ENCODE results near the gene PDGFD.

Gene PDGFD

DNA sequence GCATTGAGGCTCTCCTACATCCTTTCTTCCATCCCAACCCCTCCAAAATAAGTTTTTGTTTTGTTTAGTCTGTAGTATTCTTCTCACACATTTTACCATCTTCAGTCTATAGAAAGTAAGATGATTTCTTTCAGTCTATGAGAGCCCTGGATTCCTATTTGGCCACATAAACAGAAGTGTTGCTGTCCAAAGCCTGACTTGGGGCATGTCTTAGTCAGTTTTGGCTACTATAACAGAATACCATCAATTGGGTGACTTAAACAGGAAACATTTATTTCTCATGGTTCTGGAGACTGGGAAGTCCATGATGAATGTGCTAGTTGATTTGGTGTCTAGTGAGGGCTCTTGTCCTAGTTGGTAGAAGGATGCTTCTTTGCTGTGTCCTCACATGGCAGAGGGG lies 274.3 kb downstream of the PDGFD start:
- Histone ChIP-seq H3K4me3 (ENCODE audit: control insufficient read depth in 1 of 7, extremely low read depth in 1 of 7, insufficient read depth in 4 of 7, low read depth in 2 of 7, low read length in 6 of 7) (no peak overlapping the region), H3K9me3 (ENCODE audit: control extremely low read depth in 1 of 5, control insufficient read depth in 4 of 5, insufficient read depth in 2 of 5, low read depth in 1 of 5, low read length in 4 of 5) (peaks cover 0 to 4% (median 0%) of the 10 kb centered on the region in 5 experiments), H3K27ac (ENCODE audit: insufficient read depth in 1 of 2, low read depth in 1 of 2, low read length in 2 of 2, poor library complexity in 1 of 2, severe bottlenecking in 2 of 2) (no peak overlapping the region), H3K36me3 (ENCODE audit: control insufficient read depth in 4 of 4, insufficient read depth in 4 of 4, low read length in 3 of 4) (no peaks in the 10 kb centered on the region), H3K4me1 (ENCODE audit: control extremely low read depth in 1 of 4, control insufficient read depth in 4 of 4, insufficient read depth in 4 of 4, low read length in 3 of 4) (no peaks in the 10 kb centered on the region), H3K27me3 (replicated peaks in 2 of 5; ENCODE audit: control insufficient read depth in 4 of 5, insufficient read depth in 5 of 5, low read length in 4 of 5) (no peaks in the 10 kb centered on the region)
- POLR2A ChIA-PET: no interaction called here
- CTCF ChIA-PET: no interaction called here
- no peak for DNase-seq

DNA sequence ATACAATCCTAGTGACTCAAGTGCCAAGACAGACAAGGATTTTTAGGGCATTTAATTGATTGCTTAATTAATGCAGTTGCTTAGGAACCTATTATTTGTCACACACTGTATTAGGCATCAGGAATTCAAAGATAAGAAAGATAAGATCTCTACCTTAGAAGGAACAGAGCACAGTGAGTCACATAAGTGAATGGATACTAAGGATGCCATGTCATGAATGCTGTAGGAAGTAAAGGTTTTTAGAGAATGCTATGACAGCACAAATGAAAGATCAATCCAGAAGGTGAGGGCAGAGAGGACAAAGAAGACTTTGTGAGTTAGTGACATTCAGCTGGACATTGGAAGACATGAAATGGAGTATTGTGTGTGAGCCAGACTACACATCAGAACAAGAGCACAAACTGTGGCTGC lies 275.4 kb downstream of the PDGFD start:
- ChIA-PET CTCF (no interaction called here), POLR2A (no interaction called here)
- peak in 1 of 3 donors; percentile 35 for DNase-seq
- Histone ChIP-seq H3K4me3 (ENCODE audit: control insufficient read depth in 1 of 7, extremely low read depth in 1 of 7, insufficient read depth in 4 of 7, low read depth in 2 of 7, low read length in 6 of 7) (no peak overlapping the region), H3K27me3 (replicated peaks in 2 of 5; ENCODE audit: control insufficient read depth in 4 of 5, insufficient read depth in 5 of 5, low read length in 4 of 5) (no peaks in the 10 kb centered on the region), H3K27ac (ENCODE audit: insufficient read depth in 1 of 2, low read depth in 1 of 2, low read length in 2 of 2, poor library complexity in 1 of 2, severe bottlenecking in 2 of 2) (no peak overlapping the region), H3K4me1 (ENCODE audit: control extremely low read depth in 1 of 4, control insufficient read depth in 4 of 4, insufficient read depth in 4 of 4, low read length in 3 of 4) (no peaks in the 10 kb centered on the region), H3K9me3 (ENCODE audit: control extremely low read depth in 1 of 5, control insufficient read depth in 4 of 5, insufficient read depth in 2 of 5, low read depth in 1 of 5, low read length in 4 of 5) (peaks cover 0 to 4% (median 0%) of the 10 kb centered on the region in 5 experiments), H3K36me3 (ENCODE audit: control insufficient read depth in 4 of 4, insufficient read depth in 4 of 4, low read length in 3 of 4) (no peaks in the 10 kb centered on the region)

DNA sequence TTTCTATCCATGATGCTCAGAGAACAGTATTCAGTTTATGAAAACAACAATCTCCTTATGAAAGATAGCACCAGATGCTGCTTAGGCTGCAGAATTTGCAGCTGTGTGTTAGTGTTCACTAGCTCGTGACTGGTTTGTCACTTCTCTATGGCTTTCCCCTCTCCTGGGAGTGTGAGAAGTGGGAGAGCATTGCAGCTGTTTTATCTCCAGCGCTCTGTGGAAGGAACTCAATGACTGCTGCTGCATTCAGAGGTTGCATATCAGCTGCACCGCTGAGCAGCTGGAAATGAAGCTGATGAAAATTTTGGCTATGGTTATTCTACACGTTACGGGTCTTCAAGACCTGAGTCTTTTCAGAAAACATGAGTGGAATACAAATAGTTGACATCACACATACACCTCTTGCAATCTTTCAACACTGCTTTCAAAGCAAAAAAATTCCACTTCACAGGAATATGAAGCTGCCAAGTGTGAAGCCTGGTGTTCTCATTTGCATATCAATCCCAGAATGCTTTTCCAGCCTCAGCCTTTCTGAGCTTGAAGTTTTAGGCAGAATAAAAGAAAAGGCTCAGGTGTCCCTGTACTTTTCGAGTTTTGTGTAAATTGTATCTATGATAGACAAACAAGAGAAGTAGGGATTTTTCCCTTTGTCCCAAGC lies 276.8 kb downstream of the PDGFD start:
- Histone ChIP-seq H3K27me3 (replicated peaks in 2 of 5; ENCODE audit: control insufficient read depth in 4 of 5, insufficient read depth in 5 of 5, low read length in 4 of 5) (no peaks in the 10 kb centered on the region), H3K4me3 (ENCODE audit: control insufficient read depth in 1 of 7, extremely low read depth in 1 of 7, insufficient read depth in 4 of 7, low read depth in 2 of 7, low read length in 6 of 7) (no peak overlapping the region), H3K27ac (ENCODE audit: insufficient read depth in 1 of 2, low read depth in 1 of 2, low read length in 2 of 2, poor library complexity in 1 of 2, severe bottlenecking in 2 of 2) (no peak overlapping the region), H3K9me3 (ENCODE audit: control extremely low read depth in 1 of 5, control insufficient read depth in 4 of 5, insufficient read depth in 2 of 5, low read depth in 1 of 5, low read length in 4 of 5) (peaks cover 0 to 4% (median 0%) of the 10 kb centered on the region in 5 experiments), H3K4me1 (ENCODE audit: control extremely low read depth in 1 of 4, control insufficient read depth in 4 of 4, insufficient read depth in 4 of 4, low read length in 3 of 4) (no peaks in the 10 kb centered on the region), H3K36me3 (ENCODE audit: control insufficient read depth in 4 of 4, insufficient read depth in 4 of 4, low read length in 3 of 4) (no peaks in the 10 kb centered on the region)
- WGBS (ENCODE audit: insufficient coverage): 92% methylated on average over 5 of the region's 6 CpGs
- ChIA-PET POLR2A (no interaction called here), CTCF (no interaction called here)
- DNase-seq: no peak

DNA sequence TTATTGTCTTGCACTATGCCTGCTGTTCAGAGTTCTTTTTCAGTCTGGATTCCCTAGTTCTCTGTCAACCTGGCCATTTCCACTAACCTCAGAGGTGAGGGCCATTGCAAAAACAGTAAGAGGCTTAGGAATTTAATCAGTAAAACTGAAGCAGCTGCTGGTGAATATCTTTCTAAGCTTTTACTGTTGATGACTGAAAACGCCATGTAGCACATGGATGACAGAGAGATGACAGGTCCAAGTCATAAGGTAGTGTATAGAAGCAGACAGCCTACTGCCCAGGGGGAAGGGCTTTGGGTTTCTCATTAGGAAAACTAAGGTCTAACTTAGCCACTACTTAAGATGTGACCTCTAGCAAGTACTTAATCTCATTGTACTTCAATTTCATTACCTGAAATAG lies 280.1 kb downstream of the PDGFD start:
- Histone ChIP-seq H3K27me3 (replicated peaks in 2 of 5; ENCODE audit: control insufficient read depth in 4 of 5, insufficient read depth in 5 of 5, low read length in 4 of 5) (no peaks in the 10 kb centered on the region), H3K4me3 (ENCODE audit: control insufficient read depth in 1 of 7, extremely low read depth in 1 of 7, insufficient read depth in 4 of 7, low read depth in 2 of 7, low read length in 6 of 7) (no peak overlapping the region), H3K36me3 (ENCODE audit: control insufficient read depth in 4 of 4, insufficient read depth in 4 of 4, low read length in 3 of 4) (no peaks in the 10 kb centered on the region), H3K27ac (ENCODE audit: insufficient read depth in 1 of 2, low read depth in 1 of 2, low read length in 2 of 2, poor library complexity in 1 of 2, severe bottlenecking in 2 of 2) (no peak overlapping the region), H3K9me3 (ENCODE audit: control extremely low read depth in 1 of 5, control insufficient read depth in 4 of 5, insufficient read depth in 2 of 5, low read depth in 1 of 5, low read length in 4 of 5) (no peaks in the 10 kb centered on the region), H3K4me1 (ENCODE audit: control extremely low read depth in 1 of 4, control insufficient read depth in 4 of 4, insufficient read depth in 4 of 4, low read length in 3 of 4) (no peaks in the 10 kb centered on the region)
- no peak for DNase-seq
- WGBS (ENCODE audit: insufficient coverage): 100% methylated on average over 1 of the region's 1 CpG
- POLR2A ChIA-PET: no interaction called here
- CTCF ChIA-PET: no interaction called here

DNA sequence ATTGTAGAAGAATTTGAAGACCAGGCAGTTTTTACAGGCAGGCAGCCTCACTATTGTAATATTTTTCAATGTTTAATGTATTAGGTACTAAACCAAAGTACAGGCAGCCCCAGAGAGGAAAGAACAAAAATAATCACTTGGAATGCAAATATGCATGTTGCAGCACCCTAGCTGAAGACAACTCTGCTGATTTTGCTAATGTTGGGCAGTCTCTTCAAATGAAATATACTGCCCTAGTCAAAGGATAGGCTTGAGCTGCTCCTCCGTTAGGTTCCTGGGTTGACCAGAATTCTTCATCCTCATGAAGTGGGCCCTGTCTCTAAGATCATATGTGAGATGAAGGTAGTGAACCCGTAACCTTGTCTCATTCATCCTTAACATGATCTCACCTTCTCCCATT lies 280.7 kb downstream of the PDGFD start:
- H3K27ac ChIP-seq (ENCODE audit: insufficient read depth in 1 of 2, low read depth in 1 of 2, low read length in 2 of 2, poor library complexity in 1 of 2, severe bottlenecking in 2 of 2): no peak overlapping the region
- 100% methylated on average over 2 of the region's 2 CpGs for WGBS (ENCODE audit: insufficient coverage)
- DNase-seq: no peak

DNA sequence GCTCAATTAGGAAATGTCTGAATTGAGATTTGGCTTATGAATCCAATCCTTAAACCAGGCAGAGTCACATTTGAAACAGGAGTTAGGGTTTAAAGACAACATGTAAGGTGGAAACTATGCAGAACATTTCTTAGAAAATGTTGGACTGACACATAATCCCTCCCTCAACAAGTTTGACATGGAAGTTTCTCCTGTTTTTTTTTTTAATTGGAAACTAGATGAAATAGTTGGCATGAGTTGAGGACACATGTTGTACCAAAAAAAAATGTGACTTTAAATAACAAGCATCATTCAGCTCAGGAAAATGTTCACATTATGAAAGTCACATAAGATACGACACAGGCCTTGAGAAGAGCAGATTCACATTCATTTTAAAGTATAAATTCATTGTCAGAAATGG lies 282.4 kb downstream of the PDGFD start:
- DNase-seq: no peak
- Histone ChIP-seq H3K4me3 (ENCODE audit: control insufficient read depth in 1 of 7, extremely low read depth in 1 of 7, insufficient read depth in 4 of 7, low read depth in 2 of 7, low read length in 6 of 7) (no peak overlapping the region), H3K4me1 (ENCODE audit: control extremely low read depth in 1 of 4, control insufficient read depth in 4 of 4, insufficient read depth in 4 of 4, low read length in 3 of 4) (peaks cover 0 to under 1% (median 0%) of the 10 kb centered on the region in 4 experiments), H3K27me3 (replicated peaks in 2 of 5; ENCODE audit: control insufficient read depth in 4 of 5, insufficient read depth in 5 of 5, low read length in 4 of 5) (no peaks in the 10 kb centered on the region), H3K9me3 (ENCODE audit: control extremely low read depth in 1 of 5, control insufficient read depth in 4 of 5, insufficient read depth in 2 of 5, low read depth in 1 of 5, low read length in 4 of 5) (no peaks in the 10 kb centered on the region), H3K36me3 (ENCODE audit: control insufficient read depth in 4 of 4, insufficient read depth in 4 of 4, low read length in 3 of 4) (no peaks in the 10 kb centered on the region), H3K27ac (ENCODE audit: insufficient read depth in 1 of 2, low read depth in 1 of 2, low read length in 2 of 2, poor library complexity in 1 of 2, severe bottlenecking in 2 of 2) (no peak overlapping the region)
- POLR2A ChIA-PET: no interaction called here
- CTCF ChIA-PET: no interaction called here
- WGBS (ENCODE audit: insufficient coverage): 100% methylated on average over 1 of the region's 1 CpG

More for the DNA sequence above, 280.7 kb downstream of the PDGFD start:
- no peaks in the 10 kb centered on the region for H3K9me3 ChIP-seq (ENCODE audit: control extremely low read depth in 1 of 5, control insufficient read depth in 4 of 5, insufficient read depth in 2 of 5, low read depth in 1 of 5, low read length in 4 of 5)
- H3K4me3 ChIP-seq (ENCODE audit: control insufficient read depth in 1 of 7, extremely low read depth in 1 of 7, insufficient read depth in 4 of 7, low read depth in 2 of 7, low read length in 6 of 7): no peak overlapping the region
- ChIA-PET CTCF (no interaction called here), POLR2A (no interaction called here)
- H3K36me3 ChIP-seq (ENCODE audit: control insufficient read depth in 4 of 4, insufficient read depth in 4 of 4, low read length in 3 of 4): no peaks in the 10 kb centered on the region
- H3K27me3 ChIP-seq (replicated peaks in 2 of 5; ENCODE audit: control insufficient read depth in 4 of 5, insufficient read depth in 5 of 5, low read length in 4 of 5): no peaks in the 10 kb centered on the region
- no peaks in the 10 kb centered on the region for H3K4me1 ChIP-seq (ENCODE audit: control extremely low read depth in 1 of 4, control insufficient read depth in 4 of 4, insufficient read depth in 4 of 4, low read length in 3 of 4)

DNA sequence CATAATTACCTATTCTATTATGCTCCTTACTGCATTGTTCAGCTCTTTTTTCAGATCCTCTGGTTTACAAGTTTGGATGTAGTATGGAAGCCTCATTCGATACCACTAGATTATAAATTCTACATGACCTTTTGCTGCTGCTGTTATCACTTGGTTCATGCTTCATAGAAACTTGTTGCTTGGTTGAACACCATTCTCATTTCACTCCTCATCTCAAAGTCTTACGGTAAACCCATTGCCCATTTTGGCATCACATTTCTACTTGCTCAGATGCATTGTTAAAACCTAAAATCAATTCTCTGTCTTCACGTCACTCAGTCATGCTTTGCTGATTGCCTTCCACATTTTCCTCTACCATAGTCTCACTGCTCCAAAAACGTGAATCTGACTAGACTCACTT lies 283.0 kb downstream of the PDGFD start:
- no peak overlapping the region for H3K4me3 ChIP-seq (ENCODE audit: control insufficient read depth in 1 of 7, extremely low read depth in 1 of 7, insufficient read depth in 4 of 7, low read depth in 2 of 7, low read length in 6 of 7)
- POLR2A ChIA-PET: no interaction called here
- peaks cover 0 to 6% (median 2%) of the 10 kb centered on the region in 4 experiments for H3K4me1 ChIP-seq (ENCODE audit: control extremely low read depth in 1 of 4, control insufficient read depth in 4 of 4, insufficient read depth in 4 of 4, low read length in 3 of 4)
- H3K27ac ChIP-seq (ENCODE audit: insufficient read depth in 1 of 2, low read depth in 1 of 2, low read length in 2 of 2, poor library complexity in 1 of 2, severe bottlenecking in 2 of 2): no peak overlapping the region
- CTCF ChIA-PET: no interaction called here
- no peaks in the 10 kb centered on the region for H3K27me3 ChIP-seq (replicated peaks in 2 of 5; ENCODE audit: control insufficient read depth in 4 of 5, insufficient read depth in 5 of 5, low read length in 4 of 5)
- DNase-seq: no peak
- WGBS (ENCODE audit: insufficient coverage): 97% methylated on average over 4 of the region's 4 CpGs
- H3K9me3 ChIP-seq (ENCODE audit: control extremely low read depth in 1 of 5, control insufficient read depth in 4 of 5, insufficient read depth in 2 of 5, low read depth in 1 of 5, low read length in 4 of 5): no peaks in the 10 kb centered on the region
- H3K36me3 ChIP-seq (ENCODE audit: control insufficient read depth in 4 of 4, insufficient read depth in 4 of 4, low read length in 3 of 4): no peaks in the 10 kb centered on the region

Data from common myeloid progenitor, CD34-positive (primary cell).